Stimulated activated CD8-positive, alpha-beta memory T cell treated with anti-CD3 and anti-CD28 coated beads, Interleukin-7, amount 100 ng/mL, for 1 hour (primary cell): ENCODE results near the gene TAS2R16.

Experiments used
- DNase-seq, 2 donors: peaks; one replicate each; pipeline ENCODE4 v3.0.0-alpha.2; 2020; ENCODE audit warnings: low read depth in 2 of 2

TAS2R16 gene

DNA sequence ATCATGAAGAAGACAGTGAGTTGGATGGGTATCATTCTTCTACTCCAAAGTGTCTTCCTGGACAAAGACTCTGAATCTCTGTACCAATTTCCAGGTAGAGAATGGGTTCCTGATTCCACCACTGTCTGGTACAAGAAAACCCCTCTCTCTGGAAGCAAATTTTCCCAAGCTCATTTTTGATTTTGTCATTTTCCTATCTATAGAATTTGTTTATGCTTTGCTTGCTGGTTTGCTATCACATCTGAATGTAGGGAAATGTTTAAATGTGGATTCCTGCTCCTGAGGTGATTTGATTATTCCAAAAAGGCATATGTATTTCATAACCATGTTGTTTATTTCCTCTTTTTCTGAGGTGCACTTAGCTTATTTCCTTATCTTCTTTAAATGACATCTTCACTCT, at the start of gene TAS2R16:
TAS2R16 (minus strand) TSS at position 101 of the 400 bp plus-strand sequence; CDS start at position 35, 66 bp downstream.
- DNase-seq, result no peak

DNA sequence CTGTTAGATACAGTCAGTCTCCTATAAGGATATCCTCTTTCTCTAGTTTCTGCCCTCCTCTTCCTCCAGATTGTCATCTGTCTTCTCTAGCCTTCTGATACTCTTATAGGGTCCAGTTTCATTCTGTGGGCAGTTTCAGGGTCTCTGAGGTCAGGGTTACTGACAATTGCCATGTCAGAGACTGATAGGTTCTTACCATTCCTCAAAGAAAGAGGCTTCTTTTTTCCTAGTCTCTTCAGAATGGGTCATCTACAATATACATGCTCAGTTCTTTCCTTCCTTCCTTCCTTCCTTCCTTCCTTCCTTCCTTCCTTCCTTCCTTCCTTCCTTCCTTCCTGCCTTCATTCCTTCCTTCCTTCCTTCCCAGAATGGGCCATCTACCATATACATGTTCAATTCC, 48.1 kb upstream of the TAS2R16 start:
- DNase-seq, result no peak

DNA sequence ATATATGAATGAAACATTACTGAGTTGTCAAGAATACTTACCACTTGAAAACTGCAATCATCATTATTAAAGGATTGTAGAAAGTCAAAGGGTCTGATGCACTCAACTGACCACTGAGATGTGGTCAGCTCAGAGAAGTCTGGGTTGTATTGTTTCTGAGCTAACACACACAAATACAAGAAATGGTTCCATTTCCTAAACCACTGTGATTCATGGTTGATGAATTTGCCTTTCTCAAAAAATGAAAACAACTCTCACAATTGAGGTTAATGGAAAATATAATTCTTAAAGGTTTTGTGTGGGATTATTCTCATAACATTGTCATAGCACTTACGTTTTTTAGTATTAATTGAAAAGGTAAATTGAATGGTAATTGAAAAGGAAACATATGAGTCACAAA, 45.6 kb upstream of the TAS2R16 start:
- no peak for DNase-seq

DNA sequence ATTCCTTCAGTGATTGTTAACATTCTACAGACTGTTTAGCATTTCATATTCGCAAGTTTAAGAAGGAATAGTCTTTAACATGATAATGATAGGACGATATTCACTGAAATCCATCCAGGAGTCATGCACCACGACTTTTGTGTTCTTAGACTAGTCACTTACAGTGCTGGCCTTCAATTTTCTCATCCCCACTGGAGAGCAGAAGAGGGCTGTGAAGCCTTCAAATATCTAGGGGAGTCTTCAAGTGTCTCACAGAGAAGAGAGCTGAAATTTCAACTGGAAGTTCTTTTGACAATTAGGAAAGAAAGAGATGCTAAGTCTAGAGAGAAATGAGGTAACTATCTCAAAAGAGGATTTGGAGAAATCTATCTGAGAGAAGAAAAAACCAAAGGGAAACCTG, 43.8 kb upstream of the TAS2R16 start:
- no peak for DNase-seq

DNA sequence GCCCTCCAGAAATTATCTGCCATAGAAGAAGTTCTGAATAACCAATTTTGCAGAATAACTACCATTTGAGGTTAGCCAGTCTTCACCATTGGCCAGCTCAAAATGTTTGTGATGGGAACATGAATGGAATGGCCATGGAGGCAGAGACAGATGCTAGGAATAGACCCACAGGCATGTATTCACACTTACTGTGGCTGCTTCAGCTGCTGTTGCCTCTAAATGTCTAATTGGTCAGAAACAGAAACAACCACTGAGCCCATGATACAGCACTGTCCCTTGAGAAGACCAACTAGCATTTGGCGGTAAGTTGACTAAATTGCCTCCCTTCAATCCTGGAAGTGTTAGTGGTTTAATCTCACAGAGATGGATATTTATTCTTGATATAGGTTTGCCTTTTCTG, 38.6 kb upstream of the TAS2R16 start:
- DNase-seq, result no peak

DNA sequence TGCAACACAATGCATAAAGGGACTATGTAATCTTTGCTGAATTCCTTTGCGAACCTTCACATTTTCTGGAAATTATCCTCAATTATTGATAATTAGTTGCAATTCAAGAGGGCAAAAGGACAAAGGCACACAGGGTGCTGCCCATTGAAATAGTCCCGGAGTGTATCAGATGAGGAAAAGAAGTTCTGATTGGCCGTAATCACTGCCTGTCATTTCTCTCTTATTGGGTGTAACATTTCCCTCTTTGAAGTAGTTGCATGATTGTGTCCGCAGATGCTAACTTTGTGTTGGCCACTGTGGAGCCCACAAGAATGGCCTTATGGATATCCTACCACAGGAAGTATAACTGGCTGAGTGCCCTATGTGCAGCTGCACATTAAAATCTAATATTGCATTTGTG, 35.1 kb upstream of the TAS2R16 start:
- DNase-seq, result no peak

DNA sequence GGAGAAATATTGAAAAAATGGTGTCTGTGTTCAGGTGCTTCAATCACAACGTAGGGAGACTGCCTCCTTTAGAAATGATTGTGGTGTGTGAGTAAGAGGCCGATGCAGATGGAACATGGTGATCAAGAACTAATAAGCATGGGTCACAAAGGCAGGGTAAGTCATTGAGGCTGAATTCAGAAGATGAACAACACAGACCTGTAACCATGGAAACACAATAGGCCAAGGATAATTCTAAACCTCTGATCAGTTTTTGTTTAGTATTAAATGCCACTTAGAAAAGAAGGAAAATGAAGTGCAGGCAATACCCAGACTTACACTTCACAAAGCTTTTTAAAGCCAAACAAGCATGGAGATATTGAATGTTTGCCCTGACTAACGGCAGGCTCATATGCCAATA, 32.8 kb upstream of the TAS2R16 start:
- DNase-seq, result no peak

DNA sequence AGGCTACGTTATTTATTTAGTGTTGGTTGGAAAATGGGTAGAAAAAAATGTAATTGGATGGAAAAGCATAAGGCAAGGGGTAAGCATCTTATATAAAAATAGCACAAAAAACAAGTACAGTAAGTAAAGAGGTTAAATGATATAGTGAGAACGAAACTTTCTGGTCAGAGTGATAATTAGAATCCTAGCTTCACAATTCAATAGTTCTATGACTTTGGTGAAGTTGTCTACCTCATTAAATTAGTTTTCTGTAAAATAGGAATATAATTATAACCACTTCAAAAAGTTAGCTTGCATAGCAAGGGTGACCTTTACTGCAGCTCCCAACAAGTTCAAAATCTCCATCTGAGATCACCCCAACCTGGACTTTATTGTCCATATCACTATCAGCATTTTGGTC, 30.8 kb upstream of the TAS2R16 start:
- DNase-seq, result no peak

- no peak for DNase-seq
Measured at GRCh38 chr7:123024989-123025758, 29.7 kb upstream of the TAS2R16 start.

GRCh38 chr7:123023126-123023525, 27.6 kb upstream of the TAS2R16 start:
- DNase-seq, result no peak

GRCh38 chr7:123022576-123022975, 27.1 kb upstream of the TAS2R16 start:
- DNase-seq, result no peak

- DNase-seq, result no peak
Measured at GRCh38 chr7:123012435-123012834, 16.9 kb upstream of the TAS2R16 start.

DNA sequence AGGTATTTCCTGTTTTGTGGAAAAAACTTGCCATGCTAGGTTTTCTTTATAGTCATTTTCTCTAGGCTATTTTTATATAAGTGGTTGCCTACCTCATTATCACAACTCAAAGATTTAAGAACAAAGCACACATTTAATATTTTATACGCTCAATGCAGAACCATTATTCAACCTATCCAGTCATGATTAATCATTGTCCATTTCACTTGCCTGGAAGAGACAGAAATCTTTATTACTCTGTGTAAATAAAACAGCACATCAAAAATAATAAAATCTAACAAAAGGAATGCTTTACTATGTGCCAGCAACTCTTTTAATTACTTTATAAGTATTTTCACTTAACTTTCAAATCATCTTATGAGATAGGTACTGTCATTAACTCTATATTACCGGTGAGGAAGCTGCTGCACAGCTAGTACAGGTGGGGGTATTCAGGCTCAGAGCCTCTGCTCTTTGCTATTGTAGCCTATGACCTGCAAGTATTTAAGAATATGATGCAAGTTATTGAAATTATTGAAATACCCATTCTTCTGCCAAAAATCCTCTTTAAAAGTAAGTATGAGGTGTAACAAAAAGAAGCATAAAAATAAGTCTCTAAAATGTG, 16.4 kb upstream of the TAS2R16 start:
- no peak for DNase-seq

- no peak for DNase-seq
Measured at GRCh38 chr7:123004931-123005330, 9.4 kb upstream of the TAS2R16 start.

GRCh38 chr7:123003539-123004126, 8.1 kb upstream of the TAS2R16 start:
- no peak for DNase-seq

DNA sequence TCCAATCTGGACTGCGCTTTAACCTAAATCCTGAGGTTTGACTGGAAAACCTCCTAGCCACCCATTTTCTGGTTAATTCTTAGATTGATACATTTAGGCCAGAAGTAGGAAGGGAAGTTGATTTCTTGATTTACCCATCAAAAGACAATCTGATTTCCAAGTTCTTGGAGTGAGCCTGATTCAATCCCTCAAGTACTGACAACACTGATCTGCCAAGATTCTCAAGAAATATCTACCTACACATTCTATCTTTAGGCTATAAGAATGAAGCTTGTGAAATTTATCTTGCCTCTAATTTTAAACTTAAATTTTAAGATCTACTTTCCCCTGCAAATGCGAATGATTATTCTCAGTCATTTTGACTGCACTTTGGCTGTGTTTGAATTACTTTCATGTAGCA, 5.9 kb downstream of the TAS2R16 start:
- no peak for DNase-seq

- no peak for DNase-seq
Measured at GRCh38 chr7:122989041-122989440, 6.5 kb downstream of the TAS2R16 start.

DNA sequence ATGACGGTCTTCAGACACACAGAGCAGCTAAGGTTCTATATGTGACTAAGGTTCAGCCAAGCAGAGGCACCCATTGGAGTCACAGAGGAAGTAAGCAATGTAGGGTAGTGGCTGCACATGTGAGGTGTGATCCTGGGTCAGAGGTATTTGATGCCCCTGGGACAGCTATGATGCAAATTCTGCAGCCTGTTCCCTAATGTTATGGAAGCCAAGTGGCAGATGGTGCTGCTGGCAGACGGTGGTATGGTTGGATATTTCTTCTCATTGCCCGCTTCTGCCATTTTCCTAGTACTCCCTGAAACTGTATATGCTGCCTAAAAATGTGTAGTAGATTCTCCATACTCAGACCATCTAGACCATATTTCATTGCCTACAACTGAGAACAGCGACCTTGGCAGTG, 7.2 kb downstream of the TAS2R16 start:
- DNase-seq, result no peak

GRCh38 chr7:122987463-122987862, 8.0 kb downstream of the TAS2R16 start:
- no peak for DNase-seq

GRCh38 chr7:122984021-122984420, 11.5 kb downstream of the TAS2R16 start:
- DNase-seq, result no peak

DNA sequence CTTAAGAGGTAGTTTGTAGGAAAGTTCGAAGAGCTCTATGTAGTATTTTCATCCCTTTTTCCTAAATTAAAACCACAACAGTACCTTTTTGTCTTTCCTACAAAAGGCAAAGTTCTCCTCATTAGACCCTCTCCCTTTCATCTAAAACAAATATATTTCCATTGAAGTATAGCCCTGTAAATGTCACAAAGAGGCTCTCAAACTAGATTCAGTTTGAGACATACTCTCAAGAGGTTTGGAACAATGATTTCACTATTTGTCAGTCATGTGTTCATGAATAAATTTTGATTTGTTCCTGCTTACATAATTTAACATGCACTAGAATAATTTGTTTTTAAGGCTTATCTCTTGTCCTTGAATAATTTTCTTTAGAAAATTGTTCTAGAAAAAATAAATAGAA, 12.2 kb downstream of the TAS2R16 start:
- no peak for DNase-seq

- no peak for DNase-seq
Measured at GRCh38 chr7:122975341-122975740, 20.2 kb downstream of the TAS2R16 start.

- no peak for DNase-seq
Measured at GRCh38 chr7:122974229-122974628, 21.3 kb downstream of the TAS2R16 start.
